Upper lobe of right lung (tissue), 1 donor: Measurements from ENCODE around the gene EFNB3. TPM values are rescaled to one million over a fixed set of nuclear protein-coding genes. Genes with fewer than 3 reads are reported as not detected.

ENCODE experiments used
- ATAC-seq: fragments of 200-7000 bp; cut with Tn5 transposase; one replicate; pipeline ENCODE4 v1.9.1; 2020; ENCODE audit warnings: mild to moderate bottlenecking, moderate library complexity
- DNase-seq: peaks from one replicate; pipeline ENCODE4 v3.0.0-alpha.2; 2020
- H3K27ac ChIP-seq: fragments of 200-600 bp; one replicate; pipeline ENCODE4 v1.8.0; 2022
- H3K27me3 ChIP-seq: fragments of 200-600 bp; one replicate; pipeline ENCODE4 v1.8.0; 2022; ENCODE audit warnings: mild to moderate bottlenecking
- H3K36me3 ChIP-seq: fragments of 200-600 bp; one replicate; pipeline ENCODE4 v1.8.0; 2022
- H3K4me1 ChIP-seq: fragments of 200-600 bp; one replicate; pipeline ENCODE4 v1.8.0; 2022
- H3K4me3 ChIP-seq: fragments of 200-600 bp; one replicate; pipeline ENCODE4 v1.8.0; 2022; ENCODE audit warnings: mild to moderate bottlenecking
- H3K9me3 ChIP-seq: fragments of 200-600 bp; one replicate; pipeline ENCODE4 v1.8.0; 2022
- intact Hi-C: fragments of 100-400 bp; cut with DNase I; formaldehyde crosslinking; loops from one replicate; pipeline ENCODE4 v1.11.0; 2022
- total RNA-seq: library from RNA; stranded (reverse); fragmentation: NEBNext Ultra II Directional; extraction: Animal tissue kit (Norgen Biotek cat#: 25700); gene quantifications from one replicate; pipeline ENCODE4 v1.2.1, GENCODE V29; 2021
- TF ChIP-seq, protein P1 (sequence below): fragments of 200-600 bp; IDR thresholded peaks from one replicate; pipeline ENCODE4 v1.8.0; 2022; ENCODE audit warnings: antibody characterized with exemption
- donor health status: DM: no; HTN: yes; CAD: no; lungs with severe emphysema.

Gene EFNB3
- total RNA-seq, 1 donor from 2014 or later: 0.32 TPM

DNA sequence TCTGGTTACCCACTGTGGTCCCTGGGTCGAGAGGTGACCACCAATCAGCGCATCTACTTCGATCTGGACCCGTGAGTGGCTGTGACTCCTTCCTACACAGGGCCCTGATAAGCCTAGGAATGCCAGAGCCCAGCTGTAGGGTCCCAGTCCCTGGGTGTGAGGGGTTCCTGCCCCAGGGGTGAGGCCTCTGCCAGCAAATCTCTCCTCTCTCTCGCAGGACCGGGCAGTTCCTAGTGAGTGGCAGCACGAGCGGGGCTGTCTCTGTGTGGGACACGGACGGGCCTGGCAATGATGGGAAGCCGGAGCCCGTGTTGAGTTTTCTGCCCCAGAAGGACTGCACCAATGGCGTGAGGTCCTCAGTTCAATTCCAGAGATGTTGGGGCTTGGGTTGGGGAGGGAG, 2.2 kb upstream of the EFNB3 start:
- no peak overlapping the region for H3K27ac ChIP-seq
- H3K9me3 ChIP-seq: no peaks in the 10 kb centered on the region
- peaks cover 9% of the 10 kb centered on the region for H3K36me3 ChIP-seq
- H3K4me3 ChIP-seq: no peak overlapping the region
- ATAC-seq: no peak
- H3K4me1 ChIP-seq: peaks cover 12% of the 10 kb centered on the region
- intact Hi-C loops: no loop called here
- no peak for DNase-seq
- TF ChIP-seq, protein P1, sequence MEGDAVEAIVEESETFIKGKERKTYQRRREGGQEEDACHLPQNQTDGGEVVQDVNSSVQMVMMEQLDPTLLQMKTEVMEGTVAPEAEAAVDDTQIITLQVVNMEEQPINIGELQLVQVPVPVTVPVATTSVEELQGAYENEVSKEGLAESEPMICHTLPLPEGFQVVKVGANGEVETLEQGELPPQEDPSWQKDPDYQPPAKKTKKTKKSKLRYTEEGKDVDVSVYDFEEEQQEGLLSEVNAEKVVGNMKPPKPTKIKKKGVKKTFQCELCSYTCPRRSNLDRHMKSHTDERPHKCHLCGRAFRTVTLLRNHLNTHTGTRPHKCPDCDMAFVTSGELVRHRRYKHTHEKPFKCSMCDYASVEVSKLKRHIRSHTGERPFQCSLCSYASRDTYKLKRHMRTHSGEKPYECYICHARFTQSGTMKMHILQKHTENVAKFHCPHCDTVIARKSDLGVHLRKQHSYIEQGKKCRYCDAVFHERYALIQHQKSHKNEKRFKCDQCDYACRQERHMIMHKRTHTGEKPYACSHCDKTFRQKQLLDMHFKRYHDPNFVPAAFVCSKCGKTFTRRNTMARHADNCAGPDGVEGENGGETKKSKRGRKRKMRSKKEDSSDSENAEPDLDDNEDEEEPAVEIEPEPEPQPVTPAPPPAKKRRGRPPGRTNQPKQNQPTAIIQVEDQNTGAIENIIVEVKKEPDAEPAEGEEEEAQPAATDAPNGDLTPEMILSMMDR: no peak
- H3K27me3 ChIP-seq: peaks cover 48% of the 10 kb centered on the region

DNA sequence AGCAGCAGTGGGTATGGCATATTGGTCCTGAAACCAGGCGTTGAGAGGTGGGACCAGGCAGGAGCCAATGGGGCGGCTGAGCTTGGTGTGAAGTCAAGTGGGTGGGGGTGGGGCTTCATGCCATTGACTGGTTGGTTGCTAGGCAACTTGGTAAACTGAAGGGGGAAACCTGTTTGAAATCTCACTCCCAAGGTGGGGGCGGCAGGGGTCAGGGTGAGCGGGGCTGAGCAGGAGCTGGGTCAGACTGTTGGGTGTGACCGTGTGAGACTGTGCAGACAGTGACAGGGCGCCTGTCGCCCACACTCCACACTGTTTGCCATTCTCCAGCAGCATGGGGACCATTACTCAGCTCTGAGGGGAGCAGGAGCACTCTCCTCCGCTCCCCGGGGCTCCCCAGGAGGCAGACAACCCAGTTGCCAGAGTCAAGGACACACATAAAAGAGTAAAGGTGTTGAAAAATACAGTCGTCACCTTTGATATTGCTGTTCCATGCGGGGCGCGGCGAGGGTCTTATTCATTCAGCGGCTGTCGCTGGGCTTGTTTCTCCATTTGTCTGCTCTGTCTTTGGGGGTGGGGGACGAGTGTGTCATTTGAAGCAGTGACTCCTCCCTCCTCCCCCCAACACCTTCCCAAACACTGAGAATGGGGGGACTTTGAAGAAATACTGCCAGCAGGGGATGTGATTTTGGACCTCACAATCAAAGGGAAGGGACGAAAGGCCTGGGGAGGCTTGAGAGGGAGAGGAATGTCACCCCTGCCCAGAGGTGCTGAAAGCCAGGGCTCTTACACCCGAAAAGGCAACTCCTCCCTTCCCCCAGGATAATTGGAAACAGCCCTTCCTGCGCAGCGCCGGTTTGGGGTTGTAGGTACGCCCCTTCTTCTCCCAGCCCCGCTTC, 1.2 kb upstream of the EFNB3 start:
- peak; percentile 6 for ATAC-seq
- Histone ChIP-seq H3K4me1 (peaks cover 12% of the 10 kb centered on the region), H3K36me3 (peaks cover 9% of the 10 kb centered on the region), H3K9me3 (no peaks in the 10 kb centered on the region), H3K27ac (no peak overlapping the region), H3K4me3 (no peak overlapping the region), H3K27me3 (peaks cover 56% of the 10 kb centered on the region)
- DNase-seq: no peak
- intact Hi-C loops: no loop called here
- TF ChIP-seq, protein P1: no peak

DNA sequence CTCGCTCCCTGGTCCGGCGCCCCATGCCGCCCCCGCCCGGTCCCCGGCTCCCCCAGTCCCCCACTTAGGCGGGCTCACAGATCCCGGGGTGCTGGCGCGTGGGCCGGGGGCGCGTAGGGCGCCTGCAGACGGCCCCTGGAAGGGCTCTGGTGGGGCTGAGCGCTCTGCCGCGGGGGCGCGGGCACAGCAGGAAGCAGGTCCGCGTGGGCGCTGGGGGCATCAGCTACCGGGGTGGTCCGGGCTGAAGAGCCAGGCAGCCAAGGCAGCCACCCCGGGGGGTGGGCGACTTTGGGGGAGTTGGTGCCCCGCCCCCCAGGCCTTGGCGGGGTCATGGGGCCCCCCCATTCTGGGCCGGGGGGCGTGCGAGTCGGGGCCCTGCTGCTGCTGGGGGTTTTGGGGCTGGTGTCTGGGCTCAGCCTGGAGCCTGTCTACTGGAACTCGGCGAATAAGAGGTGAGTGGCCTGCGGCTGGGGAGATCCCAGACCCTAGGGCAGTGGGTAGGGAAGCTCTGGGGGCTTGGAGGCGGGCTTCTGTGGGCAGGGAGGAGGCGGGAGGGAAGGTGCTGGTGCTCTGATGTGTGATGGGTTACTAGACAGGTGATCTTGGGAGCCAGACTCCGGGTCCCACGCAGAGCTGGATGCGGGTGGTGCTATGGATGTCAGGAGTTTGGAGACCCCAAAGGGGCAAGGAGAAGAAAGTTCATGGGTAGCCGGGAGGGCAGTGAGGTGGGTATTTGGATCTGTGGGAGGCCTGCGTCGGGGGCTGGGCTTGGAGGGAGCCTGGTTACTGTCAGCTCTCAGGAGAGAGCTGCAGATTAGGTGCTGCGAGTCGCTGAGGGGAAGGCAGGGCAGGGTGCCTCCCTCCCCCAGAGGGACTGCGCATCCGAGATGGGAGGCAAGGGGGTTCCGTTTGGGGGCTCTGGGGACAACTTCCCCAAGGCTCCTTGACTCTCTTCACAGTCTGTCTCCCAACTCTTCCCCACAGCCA, 560 bp downstream of the EFNB3 start:
- DNase-seq: no peak
- Histone ChIP-seq H3K27me3 (peaks cover 56% of the 10 kb centered on the region), H3K27ac (no peak overlapping the region), H3K9me3 (no peaks in the 10 kb centered on the region), H3K36me3 (peaks cover 9% of the 10 kb centered on the region), H3K4me1 (peaks cover 12% of the 10 kb centered on the region), H3K4me3 (peak overlapping the region; percentile 10)
- intact Hi-C loops: no loop called here
- TF ChIP-seq, protein P1: no peak
- no peak for ATAC-seq

DNA sequence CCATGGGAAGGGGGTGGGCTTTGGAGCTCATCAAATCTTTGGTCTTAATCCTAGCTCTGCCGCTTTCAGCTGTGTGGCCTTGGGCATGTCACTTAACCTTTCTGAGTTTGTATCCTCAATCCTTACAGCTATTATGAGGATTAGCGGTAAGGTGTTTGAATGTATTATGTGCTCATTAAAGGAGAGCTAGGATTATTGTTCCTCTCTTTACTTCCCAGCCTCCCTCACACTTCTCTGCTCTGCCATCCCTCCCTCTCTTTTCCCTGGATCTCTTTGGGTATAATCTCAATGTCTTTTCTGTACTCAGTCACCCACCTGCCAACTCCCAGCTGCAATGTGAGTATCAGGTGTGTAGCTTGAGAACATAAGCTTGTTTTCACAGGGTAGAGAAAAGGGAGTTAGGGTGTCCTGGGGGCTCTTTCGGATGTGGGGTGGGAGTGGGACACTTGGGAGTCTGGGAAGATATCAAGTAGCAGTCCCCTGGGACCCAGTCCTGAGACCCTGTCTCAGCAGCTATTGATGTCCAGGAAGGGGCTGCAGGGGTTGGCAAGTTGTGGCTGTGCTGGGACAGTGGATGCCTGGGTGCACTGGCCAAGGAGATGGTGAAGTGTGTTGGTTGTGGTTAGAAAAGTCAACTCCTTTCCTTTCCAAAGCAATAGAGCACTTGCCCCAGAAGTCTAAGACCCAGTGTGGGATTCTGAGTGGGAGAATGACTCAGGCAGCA, 1.8 kb downstream of the EFNB3 start:
- Histone ChIP-seq H3K27me3 (peaks cover 63% of the 10 kb centered on the region), H3K4me3 (no peak overlapping the region), H3K27ac (no peak overlapping the region), H3K36me3 (peaks cover 4% of the 10 kb centered on the region), H3K4me1 (peaks cover 12% of the 10 kb centered on the region), H3K9me3 (no peaks in the 10 kb centered on the region)
- DNase-seq (no peak), ATAC-seq (no peak)
- intact Hi-C loops: no loop called here
- TF ChIP-seq, protein P1: no peak

DNA sequence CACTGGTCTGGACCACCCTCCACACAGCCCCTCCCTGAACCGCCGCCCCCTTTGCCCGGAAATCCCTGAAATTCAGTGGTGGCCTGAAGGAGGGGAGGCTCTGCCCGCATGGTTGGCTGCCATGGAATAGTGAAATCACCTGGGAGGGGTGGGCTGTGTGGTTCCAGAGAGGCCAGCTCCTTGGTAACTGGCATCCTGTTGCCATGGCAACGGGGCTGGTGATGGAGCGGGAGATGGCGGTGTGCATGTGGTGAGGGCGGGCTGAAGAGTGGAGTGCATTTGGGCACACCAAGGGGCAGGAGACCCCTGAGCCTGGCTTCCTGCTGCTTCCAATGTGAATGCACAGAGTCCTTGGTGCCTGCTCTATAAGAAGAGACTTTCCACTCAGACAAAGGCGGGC, 2.4 kb downstream of the EFNB3 start:
- no peak for DNase-seq
- Histone ChIP-seq H3K4me3 (no peak overlapping the region), H3K36me3 (no peaks in the 10 kb centered on the region), H3K9me3 (no peaks in the 10 kb centered on the region), H3K27me3 (peaks cover 69% of the 10 kb centered on the region), H3K4me1 (peaks cover 12% of the 10 kb centered on the region), H3K27ac (no peak overlapping the region)
- TF ChIP-seq, protein P1: no peak
- ATAC-seq: no peak
- intact Hi-C loops: no loop called here
